Measurements from ENCODE around the gene FOXJ1.

DNA sequence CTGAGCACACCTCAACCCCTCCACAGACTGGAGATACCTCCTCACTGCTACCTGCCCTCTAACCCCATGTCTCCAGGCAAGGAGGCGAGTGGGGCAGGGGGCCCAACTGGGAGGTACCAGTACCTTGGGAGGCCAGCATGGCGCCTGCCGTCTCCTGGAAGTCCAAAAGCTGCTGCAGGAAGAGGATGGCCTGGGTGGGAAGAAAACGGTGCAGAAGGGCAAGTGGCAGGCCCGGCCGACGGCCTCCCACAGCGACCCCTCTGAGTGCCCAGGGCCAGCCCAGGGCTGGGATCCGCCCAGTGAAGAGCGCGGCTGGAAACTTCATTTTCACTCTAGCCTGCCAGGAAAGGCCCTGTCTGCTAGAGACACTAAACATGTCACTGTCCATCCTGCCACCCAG, 53.5 kb downstream of the FOXJ1 start:
- TF ChIP-seq, protein P1, sequence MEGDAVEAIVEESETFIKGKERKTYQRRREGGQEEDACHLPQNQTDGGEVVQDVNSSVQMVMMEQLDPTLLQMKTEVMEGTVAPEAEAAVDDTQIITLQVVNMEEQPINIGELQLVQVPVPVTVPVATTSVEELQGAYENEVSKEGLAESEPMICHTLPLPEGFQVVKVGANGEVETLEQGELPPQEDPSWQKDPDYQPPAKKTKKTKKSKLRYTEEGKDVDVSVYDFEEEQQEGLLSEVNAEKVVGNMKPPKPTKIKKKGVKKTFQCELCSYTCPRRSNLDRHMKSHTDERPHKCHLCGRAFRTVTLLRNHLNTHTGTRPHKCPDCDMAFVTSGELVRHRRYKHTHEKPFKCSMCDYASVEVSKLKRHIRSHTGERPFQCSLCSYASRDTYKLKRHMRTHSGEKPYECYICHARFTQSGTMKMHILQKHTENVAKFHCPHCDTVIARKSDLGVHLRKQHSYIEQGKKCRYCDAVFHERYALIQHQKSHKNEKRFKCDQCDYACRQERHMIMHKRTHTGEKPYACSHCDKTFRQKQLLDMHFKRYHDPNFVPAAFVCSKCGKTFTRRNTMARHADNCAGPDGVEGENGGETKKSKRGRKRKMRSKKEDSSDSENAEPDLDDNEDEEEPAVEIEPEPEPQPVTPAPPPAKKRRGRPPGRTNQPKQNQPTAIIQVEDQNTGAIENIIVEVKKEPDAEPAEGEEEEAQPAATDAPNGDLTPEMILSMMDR (conservative IDR thresholded peaks at IDR 0.05; ENCODE audit: low read length), result no peak
- no peak for TF ChIP-seq EZH2phosphoT487 (IDR thresholded peaks at IDR 0.05; ENCODE audit: borderline replicate concordance)
